OCI-M1 (cell line): ENCODE measurements around the gene PRXL2A.
"Not testable (repeated sequence)": the region's sequence is repeated elsewhere in the genome, so short reads cannot be mapped to it uniquely, and the experiment has no call there.

Source experiments
- DNase-seq: peaks from one replicate; lab custom pipeline; 2025; lab: John Stamatoyannopoulos, UW

The PRXL2A gene

GRCh38 chr10:80462299-80462980 is 54.1 kb downstream of the PRXL2A start:
- no peak for DNase-seq

- peak; percentile 38 for DNase-seq
Observed at GRCh38 chr10:80462981-80463741, 54.8 kb downstream of the PRXL2A start.

- DNase-seq, result no peak
Observed at GRCh38 chr10:80463868-80464267, 55.5 kb downstream of the PRXL2A start.

GRCh38 chr10:80464557-80465450 is 56.5 kb downstream of the PRXL2A start:
- peak; percentile 46 for DNase-seq

- no peak for DNase-seq
Observed at GRCh38 chr10:80465451-80465835, 57.1 kb downstream of the PRXL2A start.

- DNase-seq, result peak; percentile 40
Observed at GRCh38 chr10:80465839-80466590, 57.7 kb downstream of the PRXL2A start.

- peak; percentile 87 for DNase-seq
Observed at GRCh38 chr10:80466724-80467326, 58.5 kb downstream of the PRXL2A start.

GRCh38 chr10:80468002-80468401 is 59.7 kb downstream of the PRXL2A start:
- DNase-seq, result peak; percentile 43

- no peak for DNase-seq
Observed at GRCh38 chr10:80468806-80469421, 60.6 kb downstream of the PRXL2A start.

GRCh38 chr10:80470266-80470665 is 61.9 kb downstream of the PRXL2A start:
- DNase-seq, result no peak

- DNase-seq, result no peak
Observed at GRCh38 chr10:80471001-80471400, 62.6 kb downstream of the PRXL2A start.

- no peak for DNase-seq
Observed at GRCh38 chr10:80471715-80472233, 63.4 kb downstream of the PRXL2A start.

GRCh38 chr10:80472234-80473095 is 64.1 kb downstream of the PRXL2A start:
- DNase-seq, result no peak

GRCh38 chr10:80473096-80473657 is 64.8 kb downstream of the PRXL2A start:
- no peak for DNase-seq

GRCh38 chr10:80473692-80474596 is 65.6 kb downstream of the PRXL2A start:
- DNase-seq, result no peak

- DNase-seq, result no peak
Observed at GRCh38 chr10:80474597-80474910, 66.2 kb downstream of the PRXL2A start.

- DNase-seq, result no peak
Observed at GRCh38 chr10:80474941-80475340, 66.6 kb downstream of the PRXL2A start.

- DNase-seq, result not testable (repeated sequence)
Observed at GRCh38 chr10:80475641-80476040, 67.3 kb downstream of the PRXL2A start.
